Measurements from ENCODE around the gene MAB21L4. TPM values are rescaled to one million over a fixed set of nuclear protein-coding genes. Genes with fewer than 3 reads are reported as not detected.

Gene MAB21L4
- total and polyA plus RNA-seq, 8 donors = 0.79 to 35.7 (median 2.0) TPM

DNA sequence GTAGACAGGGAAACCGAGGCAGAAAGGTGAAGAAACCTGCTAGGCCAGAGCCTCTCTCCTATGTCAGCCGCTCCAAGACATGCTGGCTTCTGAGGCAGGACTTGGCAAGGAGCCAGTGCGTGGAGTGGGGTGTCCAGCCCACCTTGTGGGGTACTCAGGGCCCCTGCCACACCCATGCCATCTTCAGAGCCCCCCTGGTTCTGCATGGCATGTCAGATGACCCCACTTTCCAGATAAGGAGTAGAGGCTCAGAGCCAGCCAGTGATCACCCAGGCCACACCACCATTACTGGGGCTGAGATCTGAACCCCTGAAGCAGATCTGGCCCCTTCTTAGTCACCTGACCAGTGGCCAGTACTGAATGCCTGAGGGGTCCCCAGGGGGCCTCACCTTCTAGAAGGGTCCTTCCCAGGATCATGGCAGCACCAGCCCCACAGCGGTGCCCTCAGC, 24.9 kb upstream of the MAB21L4 start:
- no peaks in the 10 kb centered on the region for H3K36me3 ChIP-seq
- peak in 2 of 4 donors; percentile 31 to 45 for DNase-seq
- H3K4me3 ChIP-seq = no peak overlapping the region
- intact Hi-C loops (cut with DNase I) = no loop called here
- TF ChIP-seq, protein P1, sequence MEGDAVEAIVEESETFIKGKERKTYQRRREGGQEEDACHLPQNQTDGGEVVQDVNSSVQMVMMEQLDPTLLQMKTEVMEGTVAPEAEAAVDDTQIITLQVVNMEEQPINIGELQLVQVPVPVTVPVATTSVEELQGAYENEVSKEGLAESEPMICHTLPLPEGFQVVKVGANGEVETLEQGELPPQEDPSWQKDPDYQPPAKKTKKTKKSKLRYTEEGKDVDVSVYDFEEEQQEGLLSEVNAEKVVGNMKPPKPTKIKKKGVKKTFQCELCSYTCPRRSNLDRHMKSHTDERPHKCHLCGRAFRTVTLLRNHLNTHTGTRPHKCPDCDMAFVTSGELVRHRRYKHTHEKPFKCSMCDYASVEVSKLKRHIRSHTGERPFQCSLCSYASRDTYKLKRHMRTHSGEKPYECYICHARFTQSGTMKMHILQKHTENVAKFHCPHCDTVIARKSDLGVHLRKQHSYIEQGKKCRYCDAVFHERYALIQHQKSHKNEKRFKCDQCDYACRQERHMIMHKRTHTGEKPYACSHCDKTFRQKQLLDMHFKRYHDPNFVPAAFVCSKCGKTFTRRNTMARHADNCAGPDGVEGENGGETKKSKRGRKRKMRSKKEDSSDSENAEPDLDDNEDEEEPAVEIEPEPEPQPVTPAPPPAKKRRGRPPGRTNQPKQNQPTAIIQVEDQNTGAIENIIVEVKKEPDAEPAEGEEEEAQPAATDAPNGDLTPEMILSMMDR (IDR thresholded peaks at IDR 0.05) = no peak
- H3K27me3 ChIP-seq = peaks cover 2 to 16% of the 10 kb centered on the region in 2 donors
- H3K4me1 ChIP-seq = peaks cover 3 to 10% of the 10 kb centered on the region in 2 donors
- no peak for ATAC-seq
- H3K9me3 ChIP-seq = no peaks in the 10 kb centered on the region
- H3K27ac ChIP-seq = peak overlapping the region; percentile 33 to 63

DNA sequence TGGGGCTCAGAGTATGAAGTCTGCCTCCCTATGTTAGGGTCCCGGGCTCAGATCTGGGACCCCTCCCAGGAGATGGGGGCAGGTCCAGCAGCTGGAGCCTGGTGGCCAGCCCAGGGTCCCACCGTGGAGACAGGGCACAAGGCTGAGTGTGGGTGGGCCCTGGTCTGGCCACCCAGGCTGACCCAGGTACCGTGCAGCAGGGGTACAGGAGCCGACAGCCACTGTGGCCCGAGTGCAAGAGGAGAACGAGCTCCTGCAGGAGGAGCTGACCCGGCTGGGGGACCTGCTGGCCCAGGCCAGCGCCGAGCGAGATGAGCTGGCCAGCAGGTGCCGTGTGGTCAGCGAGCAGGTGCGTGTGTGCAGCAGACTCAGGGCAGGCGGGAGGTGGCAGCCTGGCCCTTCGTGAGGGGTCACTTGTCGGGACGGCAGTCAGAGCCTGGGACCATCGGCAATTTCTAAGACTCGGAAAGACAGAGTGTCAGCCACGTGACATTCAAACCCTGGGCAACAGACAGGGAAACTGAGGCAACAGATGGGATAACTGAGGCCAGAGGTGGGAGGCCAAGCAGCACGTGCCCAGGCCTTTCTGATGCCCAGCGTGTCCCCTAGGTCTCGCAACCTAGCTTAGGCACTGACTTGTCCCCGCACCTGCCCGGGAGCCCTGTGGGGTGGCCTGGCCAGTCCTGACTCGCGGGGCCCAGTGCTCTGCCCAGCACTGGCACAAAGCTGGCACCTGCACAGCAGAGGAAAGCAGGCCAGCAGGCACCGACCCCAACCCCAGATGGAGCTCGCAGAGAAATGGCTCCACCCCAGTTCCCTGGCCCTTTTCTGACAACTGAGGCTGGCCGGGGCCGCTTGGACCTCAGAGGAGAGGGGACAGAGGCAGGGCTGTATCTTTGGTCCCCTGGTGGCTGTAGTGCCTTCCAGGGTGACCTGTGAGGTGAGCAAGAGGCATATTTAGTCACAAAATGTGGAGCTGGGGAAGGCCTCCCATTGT, 24.1 kb upstream of the MAB21L4 start:
- no peak for ATAC-seq
- TF ChIP-seq, protein P1 (IDR thresholded peaks at IDR 0.05) = no peak
- H3K27ac ChIP-seq = no peak overlapping the region
- intact Hi-C loops (cut with DNase I) = no loop called here
- DNase-seq = peak in 2 of 4 donors; percentile 28 to 80
- H3K9me3 ChIP-seq = no peaks in the 10 kb centered on the region
- H3K36me3 ChIP-seq = no peaks in the 10 kb centered on the region
- no peak overlapping the region for H3K4me3 ChIP-seq
- H3K4me1 ChIP-seq = peaks cover 6 to 10% of the 10 kb centered on the region in 2 donors
- peaks cover 3 to 23% of the 10 kb centered on the region in 2 donors for H3K27me3 ChIP-seq

DNA sequence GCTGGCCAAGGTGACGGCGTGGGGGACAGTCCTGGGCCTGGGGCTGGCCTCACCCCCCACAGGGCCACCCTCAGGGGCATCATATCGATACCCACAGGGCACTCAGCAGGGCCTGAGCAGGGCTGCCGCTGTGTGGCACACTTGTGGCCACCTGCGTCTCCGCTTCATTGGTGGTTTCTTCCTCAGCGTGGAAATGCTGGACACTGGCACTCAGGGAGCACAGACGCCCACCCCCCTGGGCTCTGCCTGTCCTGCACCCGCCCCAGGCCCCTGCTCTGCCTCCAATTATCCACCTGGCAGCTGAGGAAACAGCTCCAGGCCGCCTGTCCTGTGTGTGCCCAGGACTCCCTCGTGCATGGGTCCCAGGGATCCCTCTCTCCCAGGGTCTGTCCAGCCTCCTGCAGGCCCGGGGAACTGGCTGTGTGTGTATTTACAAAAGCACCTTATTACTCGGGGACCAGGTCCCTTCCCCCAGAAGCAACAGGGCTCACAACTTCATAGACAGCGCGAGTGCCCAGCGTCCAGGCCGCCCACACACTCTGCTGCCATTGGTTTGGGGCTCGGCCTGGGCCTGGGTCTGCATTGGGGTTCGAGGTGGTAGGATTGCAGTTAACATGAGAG, 23.3 kb upstream of the MAB21L4 start:
- Histone ChIP-seq H3K4me1 (peaks cover 13% of the 10 kb centered on the region in 2 donors), H3K9me3 (no peaks in the 10 kb centered on the region), H3K36me3 (no peaks in the 10 kb centered on the region), H3K4me3 (no peak overlapping the region), H3K27ac (no peak overlapping the region), H3K27me3 (peaks cover 3 to 31% of the 10 kb centered on the region in 2 donors)
- TF ChIP-seq, protein P1 (IDR thresholded peaks at IDR 0.05) = no peak
- ATAC-seq (no peak), DNase-seq (peak in 2 of 4 donors; percentile 26 to 75)
- intact Hi-C loops (cut with DNase I) = no loop called here

DNA sequence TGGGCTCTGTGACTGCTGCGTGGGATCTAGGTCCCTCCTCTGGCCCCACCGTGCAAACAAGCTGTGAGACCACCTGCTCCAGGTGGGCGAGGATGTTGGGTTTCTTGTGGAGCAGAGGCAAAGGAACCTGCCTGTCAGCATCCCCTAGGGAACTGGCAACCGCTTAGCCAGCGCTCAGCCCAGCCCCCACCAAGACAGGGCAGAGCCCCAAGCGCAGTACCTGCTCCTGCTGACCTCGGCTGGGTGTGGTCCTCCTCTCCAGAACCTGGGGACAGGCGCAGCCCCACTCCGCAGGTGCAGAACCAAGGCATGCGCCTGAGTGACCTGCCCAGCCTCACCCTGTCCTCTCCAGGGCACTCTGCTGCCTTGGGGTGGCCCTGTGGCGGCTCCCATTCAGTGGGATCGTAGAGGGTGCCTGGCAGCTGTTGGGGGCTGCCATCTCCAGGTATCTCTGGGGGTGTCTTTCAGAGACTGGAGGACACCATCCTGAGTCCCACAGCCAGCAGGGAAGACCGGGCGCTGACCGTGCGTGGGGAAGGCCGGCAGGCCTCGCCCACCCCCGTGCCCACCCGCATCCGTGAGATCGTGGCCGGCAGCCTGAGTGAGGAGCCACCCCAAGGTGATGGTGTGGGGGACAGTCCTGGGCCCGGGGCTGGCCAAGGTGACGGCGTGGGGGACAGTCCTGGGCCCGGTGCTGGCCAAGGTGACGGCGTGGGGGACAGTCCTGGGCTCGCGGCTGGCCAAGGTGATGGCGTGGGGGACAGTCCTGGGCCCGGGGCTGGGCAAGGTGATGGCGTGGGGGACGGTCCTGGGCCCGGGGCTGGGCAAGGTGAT, 22.5 kb upstream of the MAB21L4 start:
- H3K4me1 ChIP-seq = peaks cover 16 to 21% of the 10 kb centered on the region in 2 donors
- intact Hi-C loops (cut with DNase I) = no loop called here

More for the DNA sequence above, 22.5 kb upstream of the MAB21L4 start:
- DNase-seq (peak in 2 of 4 donors; percentile 26 to 68), ATAC-seq (no peak)
- H3K9me3 ChIP-seq = no peaks in the 10 kb centered on the region
- H3K27me3 ChIP-seq = peaks cover 3 to 31% of the 10 kb centered on the region in 2 donors
- H3K36me3 ChIP-seq = no peaks in the 10 kb centered on the region
- TF ChIP-seq, protein P1 (IDR thresholded peaks at IDR 0.05) = no peak
- H3K27ac ChIP-seq = no peak overlapping the region
- no peak overlapping the region for H3K4me3 ChIP-seq

Measured in left lung (tissue), 10 donors.